H9 (cell line): ENCODE data around the gene DLX1. TPM values are rescaled to one million over a fixed set of nuclear protein-coding genes. Genes with fewer than 3 reads are reported as not detected.

Experiments used
- DNase-seq: peaks from one replicate; pipeline ENCODE4 v3.0.0-alpha.2; 2017
- H2AFZ ChIP-seq: one replicate; pipeline ENCODE4 v1.6.1; 2013; ENCODE audit warnings: mild to moderate bottlenecking, low read length, control low read depth, moderate library complexity
- H2AK5ac ChIP-seq: 2 replicates; pipeline ENCODE4 v1.6.1; 2013; ENCODE audit warnings: low read length, control low read depth, mixed read lengths; ENCODE audit not compliant: insufficient read length
- H2BK120ac ChIP-seq: one replicate; pipeline ENCODE4 v1.6.1; 2013; ENCODE audit warnings: low read depth, mild to moderate bottlenecking, low read length, control low read depth, inconsistent platforms; ENCODE audit not compliant: poor library complexity, severe bottlenecking
- H2BK12ac ChIP-seq: 2 replicates; pipeline ENCODE4 v1.6.1; 2013; ENCODE audit warnings: low read length, control low read depth, mixed read lengths, low read depth; ENCODE audit not compliant: insufficient read length
- H2BK15ac ChIP-seq: 2 replicates; pipeline ENCODE4 v1.6.1; 2013; ENCODE audit warnings: low read depth, low read length, control low read depth
- H2BK20ac ChIP-seq: one replicate; pipeline ENCODE4 v1.6.1; 2013; ENCODE audit warnings: low read depth, mild to moderate bottlenecking, low read length, control low read depth, inconsistent platforms; ENCODE audit not compliant: poor library complexity, severe bottlenecking
- H2BK5ac ChIP-seq: 2 replicates; pipeline ENCODE4 v1.6.1; 2013; ENCODE audit warnings: low read length, control low read depth, mixed read lengths; ENCODE audit not compliant: insufficient read length
- H3K14ac ChIP-seq: 2 replicates; pipeline ENCODE4 v1.6.1; 2013; ENCODE audit warnings: low read length, control low read depth; ENCODE audit not compliant: insufficient read depth
- H3K18ac ChIP-seq: 2 replicates; pipeline ENCODE4 v1.6.1; 2013; ENCODE audit warnings: low read depth, mild to moderate bottlenecking, mixed read lengths, low read length, control low read depth; ENCODE audit not compliant: insufficient read length
- H3K23ac ChIP-seq: 2 replicates; pipeline ENCODE4 v1.6.1; 2013; ENCODE audit warnings: low read length, control low read depth, mixed read lengths, low read depth; ENCODE audit not compliant: insufficient read length
- H3K23me2 ChIP-seq: 2 replicates; pipeline ENCODE4 v1.6.1; 2013; ENCODE audit warnings: low read depth, mild to moderate bottlenecking, mixed read lengths, low read length, control low read depth; ENCODE audit not compliant: insufficient read length, poor library complexity, severe bottlenecking
- H3K27ac ChIP-seq: 2 replicates; pipeline ENCODE4 v1.5.1; 2013; ENCODE audit warnings: low read length, control low read depth, mixed read lengths, low read depth; ENCODE audit not compliant: insufficient read length
- H3K27me3 ChIP-seq: 2 replicates; pipeline ENCODE4 v1.6.1; 2013; ENCODE audit warnings: low read length, control low read depth, inconsistent platforms; ENCODE audit not compliant: insufficient read depth
- H3K4ac ChIP-seq: 2 replicates; pipeline ENCODE4 v1.6.1; 2013; ENCODE audit warnings: low read depth, mild to moderate bottlenecking, control low read depth, inconsistent platforms, low read length, moderate library complexity
- H3K4me1 ChIP-seq: 2 replicates; pipeline ENCODE4 v1.6.1; 2013; ENCODE audit warnings: low read length, control low read depth, inconsistent platforms; ENCODE audit not compliant: insufficient read depth
- H3K4me2 ChIP-seq: 2 replicates; pipeline ENCODE4 v1.6.1; 2013; ENCODE audit warnings: low read length, control low read depth, mixed read lengths; ENCODE audit not compliant: insufficient read length, insufficient read depth
- H3K56ac ChIP-seq: 2 replicates; pipeline ENCODE4 v1.6.1; 2013; ENCODE audit warnings: low read depth, mild to moderate bottlenecking, mixed read lengths, low read length, control low read depth; ENCODE audit not compliant: insufficient read length
- H3K79me1 ChIP-seq: 2 replicates; pipeline ENCODE4 v1.6.1; 2013; ENCODE audit warnings: low read depth, mild to moderate bottlenecking, moderate library complexity, low read length, control low read depth, inconsistent platforms; ENCODE audit not compliant: insufficient read depth, poor library complexity, severe bottlenecking
- H3K79me2 ChIP-seq: 2 replicates; pipeline ENCODE4 v1.6.1; 2013; ENCODE audit warnings: low read length, control low read depth, inconsistent platforms; ENCODE audit not compliant: insufficient read depth
- H3K9ac ChIP-seq: 2 replicates; pipeline ENCODE4 v1.6.1; 2013; ENCODE audit warnings: low read length, control low read depth, mixed read lengths; ENCODE audit not compliant: insufficient read length; ENCODE audit errors: extremely low read depth
- H3K9me3 ChIP-seq: one replicate; pipeline ENCODE4 v1.6.1; 2013; ENCODE audit warnings: low read depth, low read length, inconsistent platforms; ENCODE audit not compliant: control insufficient read depth
- H3T11ph ChIP-seq: one replicate; pipeline ENCODE4 v1.6.1; 2013; ENCODE audit warnings: mild to moderate bottlenecking, low read length, control low read depth, inconsistent platforms
- H4K20me1 ChIP-seq: one replicate; pipeline ENCODE4 v1.6.1; 2013; ENCODE audit not compliant: control insufficient read depth, insufficient read length, insufficient read depth
- H4K5ac ChIP-seq: 2 replicates; pipeline ENCODE4 v1.6.1; 2013; ENCODE audit warnings: low read depth, mild to moderate bottlenecking, mixed read lengths, low read length, control low read depth; ENCODE audit not compliant: insufficient read length
- H4K8ac ChIP-seq: replicated peaks from 2 replicates; pipeline ENCODE4 v1.6.1; 2013; ENCODE audit warnings: low read length, control low read depth, mixed read lengths, low read depth; ENCODE audit not compliant: insufficient read length
- H4K91ac ChIP-seq: 2 replicates; pipeline ENCODE4 v1.6.1; 2013; ENCODE audit warnings: low read depth, mild to moderate bottlenecking, moderate library complexity, mixed read lengths, low read length, control low read depth; ENCODE audit not compliant: insufficient read length
- H3K27ac Mint-ChIP-seq, 3 experiments: 2 replicates in 2 of 3; 3 replicates in 1 of 3; pipeline ENCODE4 v1.8.0; 2020 to 2021; ENCODE audit warnings: mixed read lengths in 3 of 3, mild to moderate bottlenecking in 1 of 3, moderate library complexity in 1 of 3
- H3K27me3 Mint-ChIP-seq: 2 replicates; pipeline ENCODE4 v1.8.0; 2021; ENCODE audit warnings: low read depth, mild to moderate bottlenecking, moderate library complexity, mixed read lengths
- H3K36me3 Mint-ChIP-seq, 3 experiments: 2 replicates in 2 of 3; 3 replicates in 1 of 3; pipeline ENCODE4 v1.8.0; 2020 to 2021; ENCODE audit warnings: low read depth in 3 of 3, mixed read lengths in 3 of 3; ENCODE audit not compliant: insufficient read depth in 1 of 3
- H3K4me1 Mint-ChIP-seq, 2 experiments: 2 replicates each; pipeline ENCODE4 v1.8.0; 2020; ENCODE audit warnings: mixed read lengths in 2 of 2
- H3K4me3 Mint-ChIP-seq, 2 experiments: 2 replicates in 1 of 2; 3 replicates in 1 of 2; pipeline ENCODE4 v1.8.0; 2020 to 2021; ENCODE audit warnings: mild to moderate bottlenecking in 2 of 2, mixed read lengths in 2 of 2, moderate library complexity in 1 of 2
- H3K9me3 Mint-ChIP-seq, 2 experiments: 2 replicates in 1 of 2; 3 replicates in 1 of 2; pipeline ENCODE4 v1.8.0; 2020; ENCODE audit warnings: mild to moderate bottlenecking in 2 of 2, mixed read lengths in 2 of 2, moderate library complexity in 1 of 2
- WGBS: extraction: QIAGEN DNeasy Blood & Tissue Kit; methylation state at CpG from one replicate; pipeline ENCODE4 v1.1.7; 2013; ENCODE audit warnings: missing lambda C conversion rate, low lambda C conversion rate, mixed read lengths; ENCODE audit not compliant: insufficient read length; ENCODE audit errors: extremely low coverage; 5-methylcytosine and 5-hydroxymethylcytosine counted together
- total RNA-seq: library from RNA; stranded (reverse); gene quantifications from 2 replicates; pipeline ENCODE4 v1.2.1, GENCODE V29; 2021
- TF ChIP-seq, protein P1 (sequence below): fragments of 200-600 bp; sonication (generic); conservative IDR thresholded peaks from 3 replicates; pipeline ENCODE4 v1.8.0; 2021; ENCODE audit warnings: antibody characterized with exemption, mild to moderate bottlenecking

Gene DLX1
- total RNA-seq, 1 experiment from 2014 or later, result not detected

DNA sequence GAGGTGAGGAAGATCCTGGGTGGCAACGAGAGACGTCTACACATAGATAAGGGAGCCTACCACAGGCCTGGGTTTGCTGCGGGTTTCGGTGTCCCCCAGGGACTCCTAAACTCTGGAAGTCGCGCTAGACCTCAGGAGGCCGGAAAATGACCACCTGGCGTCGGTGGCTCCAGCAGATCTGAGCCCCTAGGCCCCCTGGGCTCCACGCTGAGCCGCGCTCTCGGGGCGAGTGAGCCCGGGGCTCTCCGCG is 987 bp upstream of the DLX1 start:
- no peak overlapping the region for H4K8ac ChIP-seq
- peaks cover 100% of the 10 kb centered on the region for H3K27me3 Mint-ChIP-seq
- H3K23ac ChIP-seq, result no peak overlapping the region
- H2BK20ac ChIP-seq, result no peak overlapping the region
- H3K79me1 ChIP-seq, result no peaks in the 10 kb centered on the region
- H3K9ac ChIP-seq, result no peak overlapping the region
- no peak overlapping the region for H3K56ac ChIP-seq
- H4K91ac ChIP-seq, result no peak overlapping the region
- DNase-seq, result no peak
- H2BK12ac ChIP-seq, result no peak overlapping the region
- no peak overlapping the region for H2BK5ac ChIP-seq
- H2BK120ac ChIP-seq, result no peak overlapping the region
- H3K23me2 ChIP-seq, result peaks cover 16% of the 10 kb centered on the region
- H3K4ac ChIP-seq, result no peak overlapping the region
- no peak overlapping the region for H4K5ac ChIP-seq
- H3K4me1 ChIP-seq, result peaks cover 2% of the 10 kb centered on the region; the same call in 1 of the 2 replicates
- TF ChIP-seq, protein P1, sequence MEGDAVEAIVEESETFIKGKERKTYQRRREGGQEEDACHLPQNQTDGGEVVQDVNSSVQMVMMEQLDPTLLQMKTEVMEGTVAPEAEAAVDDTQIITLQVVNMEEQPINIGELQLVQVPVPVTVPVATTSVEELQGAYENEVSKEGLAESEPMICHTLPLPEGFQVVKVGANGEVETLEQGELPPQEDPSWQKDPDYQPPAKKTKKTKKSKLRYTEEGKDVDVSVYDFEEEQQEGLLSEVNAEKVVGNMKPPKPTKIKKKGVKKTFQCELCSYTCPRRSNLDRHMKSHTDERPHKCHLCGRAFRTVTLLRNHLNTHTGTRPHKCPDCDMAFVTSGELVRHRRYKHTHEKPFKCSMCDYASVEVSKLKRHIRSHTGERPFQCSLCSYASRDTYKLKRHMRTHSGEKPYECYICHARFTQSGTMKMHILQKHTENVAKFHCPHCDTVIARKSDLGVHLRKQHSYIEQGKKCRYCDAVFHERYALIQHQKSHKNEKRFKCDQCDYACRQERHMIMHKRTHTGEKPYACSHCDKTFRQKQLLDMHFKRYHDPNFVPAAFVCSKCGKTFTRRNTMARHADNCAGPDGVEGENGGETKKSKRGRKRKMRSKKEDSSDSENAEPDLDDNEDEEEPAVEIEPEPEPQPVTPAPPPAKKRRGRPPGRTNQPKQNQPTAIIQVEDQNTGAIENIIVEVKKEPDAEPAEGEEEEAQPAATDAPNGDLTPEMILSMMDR, result no peak
- no peaks in the 10 kb centered on the region for H3K9me3 ChIP-seq
- no peak overlapping the region for H3K27ac Mint-ChIP-seq
- peaks cover 48 to 70% of the 10 kb centered on the region in 2 experiments for H3K4me1 Mint-ChIP-seq
- WGBS, result no CpG with 5 or more reads among the region's 17 CpGs
- peak overlapping the region; percentile 62 to 95 for H3K4me3 Mint-ChIP-seq
- H3K27me3 ChIP-seq, result peaks cover 90% of the 10 kb centered on the region
- H2BK15ac ChIP-seq, result no peak overlapping the region
- no peaks in the 10 kb centered on the region for H4K20me1 ChIP-seq
- peaks cover 2 to 9% of the 10 kb centered on the region in 2 experiments; a peak in 3 of 5 replicates for H3K9me3 Mint-ChIP-seq
- H3K14ac ChIP-seq, result no peak overlapping the region
- H3K27ac ChIP-seq, result no peak overlapping the region
- no peak overlapping the region for H3T11ph ChIP-seq
- no peak overlapping the region for H2AFZ ChIP-seq
- no peak overlapping the region for H3K18ac ChIP-seq
- H2AK5ac ChIP-seq, result no peak overlapping the region
- no peaks in the 10 kb centered on the region; a peak in 2 of 7 replicates for H3K36me3 Mint-ChIP-seq
- H3K79me2 ChIP-seq, result no peaks in the 10 kb centered on the region
- peak overlapping the region; percentile 57 for H3K4me2 ChIP-seq
